Activated CD4-positive, alpha-beta T cell treated with anti-CD3 and anti-CD28 coated beads for 1 hour (primary cell): ENCODE measurements around the gene ARHGAP44.

Experiments used
- DNase-seq: peaks from one replicate; pipeline ENCODE4 v3.0.0-alpha.2; 2020

ARHGAP44 gene

GRCh38 chr17:12907477-12907876 is 118.2 kb downstream of the ARHGAP44 start:
- no peak for DNase-seq

- DNase-seq = no peak
Observed at GRCh38 chr17:12909046-12909445, 119.7 kb downstream of the ARHGAP44 start.

GRCh38 chr17:12909511-12909910 is 120.2 kb downstream of the ARHGAP44 start:
- DNase-seq = no peak

GRCh38 chr17:12911239-12911638 is 121.9 kb downstream of the ARHGAP44 start:
- DNase-seq = no peak

- no peak for DNase-seq
Observed at GRCh38 chr17:12917399-12917798, 128.1 kb downstream of the ARHGAP44 start.

GRCh38 chr17:12918142-12918541 is 128.8 kb downstream of the ARHGAP44 start:
- DNase-seq = no peak

GRCh38 chr17:12922120-12922519 is 132.8 kb downstream of the ARHGAP44 start:
- no peak for DNase-seq

GRCh38 chr17:12924614-12925013 is 135.3 kb downstream of the ARHGAP44 start:
- no peak for DNase-seq

GRCh38 chr17:12927001-12927400 is 137.7 kb downstream of the ARHGAP44 start:
- DNase-seq = no peak

- DNase-seq = no peak
Observed at GRCh38 chr17:12927541-12928425, 138.5 kb downstream of the ARHGAP44 start.

- DNase-seq = no peak
Observed at GRCh38 chr17:12928736-12929135, 139.4 kb downstream of the ARHGAP44 start.

GRCh38 chr17:12936501-12936900 is 147.2 kb downstream of the ARHGAP44 start:
- no peak for DNase-seq

GRCh38 chr17:12940699-12941098 is 151.4 kb downstream of the ARHGAP44 start:
- DNase-seq = no peak

GRCh38 chr17:12947047-12947446 is 157.7 kb downstream of the ARHGAP44 start:
- no peak for DNase-seq

GRCh38 chr17:12952012-12952411 is 162.7 kb downstream of the ARHGAP44 start:
- no peak for DNase-seq

- DNase-seq = no peak
Observed at GRCh38 chr17:12953156-12953555, 163.9 kb downstream of the ARHGAP44 start.

- no peak for DNase-seq
Observed at GRCh38 chr17:12955521-12955920, 166.2 kb downstream of the ARHGAP44 start.

- DNase-seq = no peak
Observed at GRCh38 chr17:12958786-12959185, 169.5 kb downstream of the ARHGAP44 start.

- no peak for DNase-seq
Observed at GRCh38 chr17:12959441-12959840, 170.1 kb downstream of the ARHGAP44 start.

GRCh38 chr17:12961655-12962054 is 172.4 kb downstream of the ARHGAP44 start:
- DNase-seq = no peak

GRCh38 chr17:12963505-12963904 is 174.2 kb downstream of the ARHGAP44 start:
- no peak for DNase-seq

- DNase-seq = no peak
Observed at GRCh38 chr17:12964162-12964561, 174.9 kb downstream of the ARHGAP44 start.

GRCh38 chr17:12964840-12965239 is 175.5 kb downstream of the ARHGAP44 start:
- no peak for DNase-seq

GRCh38 chr17:12965988-12966387 is 176.7 kb downstream of the ARHGAP44 start:
- DNase-seq = no peak

GRCh38 chr17:12966413-12966812 is 177.1 kb downstream of the ARHGAP44 start:
- DNase-seq = no peak
